Hematopoietic multipotent progenitor cell treated with erythropoietin and hydrocortisone succinate and interleukin-3 and kit ligand, for 17 days (in vitro differentiated cells): ENCODE results near the gene PHF21B.

Experiments
- DNase-seq: peaks from one replicate; pipeline ENCODE4 v3.0.0-alpha.2; 2015; ENCODE audit warnings: low spot score

PHF21B gene

DNA sequence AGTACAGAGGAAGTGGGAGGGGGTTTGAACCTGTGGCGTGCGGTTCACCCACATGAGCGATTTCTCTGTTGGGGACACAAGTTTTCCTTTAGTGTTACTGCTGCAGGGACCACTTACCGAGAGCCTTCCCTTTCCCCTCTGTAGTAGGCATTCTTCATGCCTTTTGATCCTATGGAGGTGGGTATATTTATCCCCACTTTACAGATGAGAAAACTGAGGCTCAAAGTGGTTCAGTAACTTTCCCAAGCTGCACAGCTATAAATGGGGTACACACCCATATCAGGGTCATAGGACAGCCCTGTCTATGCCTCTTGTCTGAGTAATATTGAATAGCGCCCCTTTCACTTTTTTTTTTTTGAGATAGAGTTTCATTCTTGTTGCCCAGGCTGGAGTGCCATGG, 3.3 kb upstream of the PHF21B start:
- no peak for DNase-seq

DNA sequence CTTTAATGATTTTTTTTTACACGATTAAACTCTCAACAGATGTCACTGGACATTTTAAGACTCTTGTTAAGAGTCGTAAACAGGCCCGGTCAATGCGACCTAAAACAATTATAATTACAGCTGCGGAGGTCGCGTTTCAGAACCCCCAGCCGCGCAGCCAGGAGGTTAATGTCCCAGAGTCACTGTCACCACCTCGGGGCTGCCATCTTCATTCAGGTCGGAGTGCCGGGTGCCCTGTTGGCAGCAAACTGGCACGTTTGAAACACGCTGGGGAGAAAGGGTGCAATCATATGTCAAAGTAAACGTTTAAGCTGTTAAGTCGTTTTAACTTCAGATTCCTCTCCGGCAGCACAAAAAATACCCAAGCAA, 711 bp upstream of the PHF21B start:
- DNase-seq: no peak

DNA sequence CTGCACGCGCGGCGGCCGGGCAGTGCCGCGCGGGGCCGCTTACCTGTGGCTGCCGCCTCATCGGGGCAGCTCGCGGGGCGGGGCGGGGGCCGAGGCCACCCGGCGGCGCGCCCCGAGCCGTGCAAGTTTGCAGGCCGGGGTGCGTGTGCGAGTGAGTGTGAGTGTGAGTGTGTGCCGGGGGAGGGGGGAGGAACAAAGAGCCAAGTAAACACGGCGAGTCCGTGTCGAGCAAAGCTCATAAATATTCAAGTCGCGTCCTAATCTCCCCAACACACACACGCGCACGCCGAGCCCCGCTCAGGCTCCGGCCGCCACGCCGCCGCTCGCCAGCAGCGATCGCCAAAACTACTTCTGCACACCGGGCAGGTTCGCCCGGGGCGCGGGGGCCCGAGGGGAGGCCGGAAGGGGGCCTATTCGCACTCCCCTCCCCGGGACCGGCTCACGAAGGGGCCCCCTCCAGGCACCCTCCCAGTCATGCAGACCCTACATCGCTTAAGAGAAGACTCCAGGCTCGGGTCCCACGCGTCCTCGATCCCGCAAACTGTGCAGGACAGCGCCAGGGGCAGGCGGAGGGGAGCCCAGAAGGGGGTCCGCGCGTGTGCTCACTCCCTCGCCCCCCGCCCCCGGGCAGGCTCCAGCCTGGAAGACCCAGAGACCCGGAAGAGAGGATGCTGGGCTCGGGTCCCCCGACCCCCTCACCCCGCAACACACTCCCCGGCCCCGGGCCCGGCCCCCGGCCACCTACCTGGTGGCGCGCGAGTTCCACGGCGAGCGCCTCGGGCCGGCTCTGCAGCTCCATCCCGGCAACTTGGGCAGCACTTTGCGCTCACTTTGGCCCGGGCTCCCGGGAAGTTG, 827 bp downstream of the PHF21B start:
- no peak for DNase-seq

DNA sequence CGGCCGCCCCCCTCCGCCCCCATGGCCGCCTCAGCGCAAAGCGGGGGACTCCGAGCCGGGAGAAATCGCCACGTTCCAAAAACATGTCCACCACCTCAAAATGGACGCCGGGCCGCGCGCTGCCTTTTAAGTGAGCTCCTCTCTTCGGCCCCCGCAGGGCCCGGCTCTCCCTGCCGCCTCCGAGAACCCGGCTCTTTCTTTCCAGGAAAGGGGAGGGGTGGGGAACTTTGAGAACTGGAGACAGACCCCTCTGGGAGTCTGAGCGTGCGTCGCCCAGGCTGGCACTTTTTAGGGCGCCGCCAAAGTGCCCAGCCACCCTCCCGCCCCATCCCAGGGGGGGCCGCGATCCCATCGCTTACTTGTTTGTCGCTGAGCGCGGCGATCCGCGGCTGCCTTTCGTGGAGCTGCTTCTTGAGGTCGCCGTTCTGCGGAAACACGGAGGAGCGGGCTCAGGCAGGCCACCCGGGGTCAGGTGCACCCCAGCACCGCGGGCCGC, 1.6 kb downstream of the PHF21B start:
- no peak for DNase-seq

DNA sequence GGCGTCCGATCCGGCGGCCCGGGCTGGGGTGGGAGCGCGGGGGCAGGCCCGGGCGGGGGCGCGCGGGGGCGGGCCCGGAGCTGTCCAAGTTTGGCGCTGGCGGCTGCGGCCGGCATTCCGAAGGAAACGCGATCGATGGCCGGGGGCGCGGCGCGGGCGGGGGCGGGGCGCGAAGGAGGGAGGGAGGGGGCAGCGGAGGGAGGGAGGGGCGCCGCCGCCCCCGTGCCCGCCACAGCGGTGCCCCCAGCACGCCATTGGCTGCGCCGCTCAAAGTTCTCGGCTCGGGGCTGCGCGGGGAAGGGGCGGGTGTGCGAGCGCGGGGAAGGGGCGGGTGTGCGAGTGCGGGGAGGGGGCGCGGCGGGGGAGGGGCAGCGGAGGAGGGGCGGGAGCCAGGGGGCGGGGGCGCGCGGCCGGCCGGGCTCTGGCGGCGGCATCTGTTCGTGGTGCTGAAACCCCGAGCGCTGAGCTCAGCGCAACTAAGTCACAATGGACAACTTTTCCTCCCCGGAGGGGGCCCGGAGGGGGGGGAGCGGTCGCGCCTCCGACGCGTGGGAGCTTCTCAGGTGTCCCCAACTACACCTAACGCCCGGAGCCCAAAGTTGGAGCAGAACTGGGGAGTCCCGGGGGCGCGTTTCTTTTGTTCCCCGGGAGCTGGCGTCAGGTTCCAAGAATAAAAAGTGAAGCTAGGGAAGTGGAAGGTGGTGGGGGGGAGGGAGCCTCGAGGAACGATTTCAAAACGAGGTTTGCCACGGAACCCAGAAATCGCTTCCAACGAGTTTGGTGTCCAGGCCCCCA, 2.2 kb downstream of the PHF21B start:
- DNase-seq: no peak

- DNase-seq: no peak
Observed at GRCh38 chr22:45006964-45007390, 2.8 kb downstream of the PHF21B start.

GRCh38 chr22:45006111-45006963, 3.5 kb downstream of the PHF21B start:
- DNase-seq: no peak

DNA sequence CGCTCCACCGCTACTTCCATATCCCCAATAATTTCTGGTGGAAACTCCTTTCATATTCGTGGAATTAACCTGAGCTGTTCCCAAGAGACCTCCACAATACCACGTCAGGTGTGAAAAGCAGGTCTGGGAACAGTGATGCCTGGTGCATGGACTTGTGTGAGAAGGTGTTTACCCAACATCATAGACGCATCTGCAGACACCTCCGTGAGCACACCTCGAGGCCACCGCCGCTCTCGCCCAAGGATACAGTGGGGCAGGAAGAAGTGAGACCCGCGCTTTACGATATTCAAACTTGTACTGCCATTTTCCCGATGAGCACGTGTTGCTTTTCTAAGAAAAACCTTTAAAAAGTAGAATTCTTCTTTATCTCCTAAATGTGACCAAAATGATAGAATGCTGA, 8.2 kb downstream of the PHF21B start:
- no peak for DNase-seq

DNA sequence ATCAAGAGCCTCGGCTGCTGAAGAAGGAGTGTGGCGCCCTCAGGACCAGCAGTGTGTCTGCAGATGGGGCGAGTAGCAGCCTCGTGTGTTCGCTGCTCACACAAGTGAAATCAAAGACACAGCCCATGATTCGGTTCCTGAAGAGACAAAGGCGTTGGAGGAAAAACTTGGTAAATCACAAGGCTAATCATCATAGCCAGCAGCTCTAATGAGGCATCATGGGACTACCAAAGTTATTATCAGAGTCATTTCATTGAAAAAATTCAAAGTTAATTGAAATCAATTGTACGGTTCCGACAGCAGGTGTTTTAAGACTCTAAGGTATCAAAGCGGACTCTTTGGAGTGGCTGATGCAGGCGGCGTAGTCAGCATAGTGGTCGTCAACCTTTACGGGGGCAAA, 9.5 kb downstream of the PHF21B start:
- no peak for DNase-seq

GRCh38 chr22:44999687-45000086, 10.1 kb downstream of the PHF21B start:
- no peak for DNase-seq

DNA sequence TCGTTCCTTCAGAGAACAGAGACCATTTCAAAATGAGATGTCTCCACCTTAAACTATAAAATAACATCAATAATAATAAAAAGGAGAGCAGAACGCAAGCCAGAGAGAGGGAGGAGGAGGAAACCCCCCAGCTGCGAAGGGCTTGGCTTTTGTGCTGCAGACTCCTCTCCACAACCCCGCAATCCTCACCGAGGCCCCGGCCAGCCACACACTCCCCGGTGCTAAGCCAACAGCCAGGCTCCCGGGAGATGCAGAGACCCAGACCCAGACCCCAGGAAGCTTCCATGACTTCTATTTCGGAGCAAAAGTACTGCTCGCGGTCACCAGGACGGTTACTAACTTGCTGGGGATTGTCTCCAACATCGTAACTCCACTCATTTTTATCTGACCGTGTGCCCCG, 10.6 kb downstream of the PHF21B start:
- DNase-seq: no peak

DNA sequence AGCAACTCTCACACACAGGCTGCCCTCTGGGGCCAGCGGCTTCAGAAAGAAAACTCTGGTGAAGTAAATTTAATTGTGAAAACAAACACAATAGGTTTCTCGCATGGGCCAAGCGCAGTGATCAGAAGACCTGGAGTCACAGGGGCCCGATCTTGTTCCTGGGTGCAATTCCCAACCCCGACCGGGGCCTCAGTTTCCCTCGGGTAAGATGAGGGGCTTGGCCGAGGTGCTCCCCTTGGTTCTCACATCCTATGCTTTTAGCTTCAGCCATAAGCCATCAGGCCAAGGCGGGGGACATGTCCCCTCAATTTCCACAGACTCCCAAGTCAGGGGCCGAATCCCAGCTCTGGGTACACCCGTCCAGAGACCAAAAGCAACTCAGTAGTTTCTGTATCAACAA, 11.5 kb downstream of the PHF21B start:
- DNase-seq: no peak

DNA sequence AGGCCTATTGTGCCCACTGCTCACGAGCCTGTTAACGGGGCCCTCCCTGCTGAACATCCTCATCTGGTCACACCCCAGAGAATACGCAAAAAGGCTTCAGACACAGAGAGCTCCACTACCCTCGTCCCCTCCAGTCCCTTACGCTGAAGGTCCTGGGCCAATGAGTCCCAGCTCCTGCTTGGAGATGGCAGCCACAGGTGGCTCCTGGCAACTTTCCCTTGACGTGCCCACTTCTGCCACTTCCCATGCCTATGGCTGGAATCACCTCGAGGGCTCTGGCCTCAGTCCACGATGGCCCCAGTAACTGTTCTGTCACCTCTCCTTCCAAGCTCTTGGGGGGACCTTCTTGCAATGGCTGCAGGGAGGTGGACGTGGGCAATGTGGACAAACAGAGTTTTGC, 12.7 kb downstream of the PHF21B start:
- DNase-seq: no peak

DNA sequence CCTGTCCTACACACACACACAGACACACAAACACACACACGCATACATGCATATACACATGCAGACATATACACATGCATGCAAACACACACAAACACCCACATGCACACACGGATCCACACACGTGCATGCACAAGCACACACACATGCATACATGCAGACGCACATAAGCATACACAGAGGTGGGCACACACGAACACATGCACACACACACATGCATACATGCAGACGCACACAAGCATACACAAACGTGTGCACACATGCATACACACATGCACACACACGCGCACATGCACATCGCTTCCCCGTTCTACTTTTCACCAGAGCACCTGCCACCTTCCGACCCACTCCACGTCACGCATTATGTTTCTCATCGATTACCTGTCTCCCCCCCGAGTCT, 13.2 kb downstream of the PHF21B start:
- DNase-seq: no peak

DNA sequence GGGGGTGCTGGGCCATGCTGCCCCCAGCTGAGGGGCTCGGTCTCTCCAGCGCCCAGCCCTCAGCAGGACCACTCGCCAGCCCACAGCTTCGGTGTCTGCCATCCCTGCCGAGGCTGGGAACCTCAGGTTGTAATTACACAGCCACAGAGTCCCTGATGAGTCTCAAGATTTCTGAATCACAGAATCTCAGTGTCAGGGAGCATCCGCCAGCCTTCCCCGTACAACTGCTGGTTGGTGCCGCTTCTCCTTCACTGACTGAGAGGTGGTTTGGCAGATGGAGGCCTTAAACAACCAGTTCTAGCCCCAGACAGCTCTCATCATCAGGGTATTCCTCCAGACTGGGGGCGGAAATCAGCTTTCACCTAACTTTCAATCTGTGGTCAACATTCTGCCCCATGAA, 13.7 kb downstream of the PHF21B start:
- no peak for DNase-seq

GRCh38 chr22:44995715-44996114, 14.1 kb downstream of the PHF21B start:
- no peak for DNase-seq

- no peak for DNase-seq
Observed at GRCh38 chr22:44995105-44995514, 14.7 kb downstream of the PHF21B start.

DNA sequence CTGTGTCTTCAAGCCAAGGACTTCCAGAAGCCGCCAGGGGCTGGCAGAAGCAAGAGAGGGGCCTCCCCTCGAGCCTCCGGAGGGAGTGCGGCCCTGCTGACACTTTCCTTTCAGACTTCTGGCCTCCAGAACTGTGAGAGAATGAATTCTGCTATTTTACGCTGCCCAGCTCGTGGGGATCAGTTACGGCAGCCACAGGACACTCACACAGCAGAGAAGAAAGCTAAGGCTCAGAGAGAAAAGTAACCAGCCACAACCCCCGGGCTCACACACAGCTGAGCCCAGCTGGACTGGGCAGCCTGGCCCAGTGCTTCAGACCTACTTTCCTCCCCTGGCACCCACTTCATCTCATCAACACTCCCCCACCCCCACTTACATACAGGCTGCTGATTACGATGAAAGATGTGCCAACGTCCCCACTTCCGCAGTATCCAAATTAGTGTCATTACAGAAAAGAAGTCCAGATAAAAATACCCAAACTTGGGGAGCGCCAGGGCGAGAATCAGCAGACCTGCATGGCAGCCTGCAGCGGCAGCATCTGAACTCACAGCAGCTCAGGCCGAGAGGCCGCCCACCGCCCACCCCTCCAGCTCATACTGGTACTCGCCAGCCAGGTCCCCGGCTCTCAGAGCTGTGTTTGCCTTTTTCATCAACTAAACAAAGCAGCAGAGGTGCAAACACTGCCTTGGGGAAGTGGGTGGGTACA, 15.3 kb downstream of the PHF21B start:
- DNase-seq: no peak

DNA sequence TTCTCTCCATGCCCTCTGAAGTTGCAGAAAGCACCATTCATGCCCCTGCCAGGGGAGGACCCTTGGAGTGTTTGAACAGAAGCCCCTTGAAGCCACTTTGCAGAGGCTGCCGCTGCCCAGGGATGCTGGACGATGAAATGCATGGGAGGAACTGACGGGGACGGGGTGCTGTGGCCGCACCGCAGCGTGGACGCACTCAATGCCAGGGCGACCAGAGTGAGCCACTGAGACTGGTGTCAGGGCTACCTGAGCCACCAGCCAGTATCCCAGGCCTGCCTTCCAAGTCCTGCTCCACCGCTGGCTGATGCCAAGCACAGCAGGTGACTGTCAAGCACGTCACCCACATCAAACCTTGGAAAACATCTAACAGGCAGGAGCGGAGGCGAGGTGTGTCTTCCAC, 17.6 kb downstream of the PHF21B start:
- no peak for DNase-seq

- no peak for DNase-seq
Observed at GRCh38 chr22:44991218-44991617, 18.6 kb downstream of the PHF21B start.

DNA sequence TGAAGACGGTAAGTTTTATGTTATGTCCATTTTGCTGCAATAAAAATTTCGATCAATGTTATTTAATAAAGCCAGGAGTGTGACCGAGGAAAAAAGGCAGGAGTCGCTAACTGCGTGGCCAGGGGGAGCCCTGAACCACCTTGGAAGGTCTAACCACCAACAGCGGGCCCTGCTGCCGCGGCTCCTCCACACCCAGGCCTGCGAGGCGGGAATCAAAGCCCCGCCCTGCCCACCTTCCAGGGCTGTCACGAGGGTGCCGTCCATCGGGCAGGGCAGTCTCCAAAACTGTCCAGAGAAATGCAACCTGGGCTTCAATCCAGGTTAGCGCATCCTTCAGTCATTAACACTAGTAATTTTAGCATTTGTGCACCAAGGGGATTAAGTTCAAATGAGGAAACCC, 19.0 kb downstream of the PHF21B start:
- no peak for DNase-seq

GRCh38 chr22:44990328-44990727, 19.5 kb downstream of the PHF21B start:
- no peak for DNase-seq
